ENCODE results near the gene GPR37L1. TPM values are rescaled to one million over a fixed set of nuclear protein-coding genes. Genes with fewer than 3 reads are reported as not detected.
"Not testable (repeated sequence)": the region's sequence is repeated elsewhere in the genome, so short reads cannot be mapped to it uniquely, and the experiment has no call there.

The GPR37L1 gene
- total and polyA plus RNA-seq, 11 donors, result 0.03 to 0.05 (median 0.04) TPM; not detected in 8

GRCh38 chr1:202134645-202135172 is 12.0 kb downstream of the GPR37L1 start:
- H3K4me3 ChIP-seq, result no peak overlapping the region
- ATAC-seq, result no peak
- H3K27ac ChIP-seq, result peak overlapping the region in 2 of 12 donors; percentile 28 to 66
- WGBS, 4 donors, result 79 to 89% (median 87%) methylated on average over 12 to 13 of the region's 13 CpGs
- no peaks in the 10 kb centered on the region for H3K27me3 ChIP-seq
- H3K4me1 ChIP-seq, result peaks cover 4 to 30% (median 19%) of the 10 kb centered on the region in 12 donors
- TF ChIP-seq CTCF (IDR thresholded peaks at IDR 0.05) (no peak), POLR2A (IDR thresholded peaks at IDR 0.05) (no peak)
- H3K36me3 ChIP-seq, result peaks cover 0 to 75% (median 52%) of the 10 kb centered on the region in 9 donors
- intact Hi-C loops (cut with DNase I), result loop anchor here in 6 of 10 donors (1.0 to 10.0 kb wide), 3 partner anchors 125 to 240 kb away; no protein-coding TSS in a partner anchor
- no peak for DNase-seq
- H3K9me3 ChIP-seq, result no peaks in the 10 kb centered on the region

GRCh38 chr1:202135221-202135721 is 12.6 kb downstream of the GPR37L1 start:
- peaks cover 0 to 75% (median 52%) of the 10 kb centered on the region in 9 donors for H3K36me3 ChIP-seq
- WGBS, 4 donors, result 39 to 41% (median 41%) methylated on average over 15 of the region's 15 CpGs
- peak; percentile 42 to 71 (median 56) for ATAC-seq
- DNase-seq, result peak in 3 of 5 donors; percentile 48 to 57 (median 50)
- H3K9me3 ChIP-seq, result no peaks in the 10 kb centered on the region
- TF ChIP-seq CTCF (IDR thresholded peaks at IDR 0.05), result peak; percentile 77 to 92 (median 85)
- no peak for TF ChIP-seq POLR2A (IDR thresholded peaks at IDR 0.05)
- H3K27ac ChIP-seq, result peak overlapping the region in 2 of 12 donors; percentile 28 to 66
- no peak overlapping the region for H3K4me3 ChIP-seq
- intact Hi-C loops (cut with DNase I), result loop anchor here in 6 of 10 donors (1.0 to 10.0 kb wide), 3 partner anchors 126 to 240 kb away; no protein-coding TSS in a partner anchor
- no peaks in the 10 kb centered on the region for H3K27me3 ChIP-seq
- H3K4me1 ChIP-seq, result peaks cover 4 to 30% (median 19%) of the 10 kb centered on the region in 12 donors

GRCh38 chr1:202140833-202141232 is 18.1 kb downstream of the GPR37L1 start:
- DNase-seq, result no peak
- TF ChIP-seq POLR2A (IDR thresholded peaks at IDR 0.05) (no peak), CTCF (IDR thresholded peaks at IDR 0.05) (no peak)
- intact Hi-C loops (cut with DNase I), result no loop called here
- ATAC-seq, result no peak
- Histone ChIP-seq H3K9me3 (no peaks in the 10 kb centered on the region), H3K4me3 (no peak overlapping the region), H3K4me1 (peaks cover 0 to 40% (median 22%) of the 10 kb centered on the region in 12 donors), H3K36me3 (peaks cover 0 to 40% (median 23%) of the 10 kb centered on the region in 9 donors), H3K27me3 (no peaks in the 10 kb centered on the region), H3K27ac (no peak overlapping the region)
- 72 to 85% (median 81%) methylated on average over 4 of the region's 4 CpGs for WGBS, 4 donors

GRCh38 chr1:202141468-202141867 is 18.8 kb downstream of the GPR37L1 start:
- H3K4me1 ChIP-seq, result peaks cover 0 to 41% (median 22%) of the 10 kb centered on the region in 12 donors
- H3K27me3 ChIP-seq; ATAC-seq; H3K9me3 ChIP-seq; intact Hi-C loops (cut with DNase I); H3K4me3 ChIP-seq: not testable (repeated sequence)
- H3K36me3 ChIP-seq, result peaks cover 0 to 33% (median 18%) of the 10 kb centered on the region in 9 donors
- peak in 1 of 5 donors; percentile 9 for DNase-seq
- H3K27ac ChIP-seq, result peak overlapping the region in 1 of 12 donors; percentile 8
- WGBS, 4 donors, result 91 to 97% (median 94%) methylated on average over 3 of the region's 3 CpGs
